K562 (cell line): ENCODE data around the gene ECI1. TPM values are rescaled to one million over a fixed set of nuclear protein-coding genes. Genes with fewer than 3 reads are reported as not detected.
A peak's percentile ranks its signal among the peaks of the same experiment; 100 is the strongest.

ENCODE experiments used
- BCL6 ChIP-seq: fragments of 250-450 bp; sonication (Bioruptor Pico); IDR thresholded peaks from 2 replicates; pipeline ENCODE4 v1.4.0; 2020
- ETS2 ChIP-seq: IDR thresholded peaks from 2 replicates; pipeline ENCODE4 v1.6.1; 2016; ENCODE audit warnings: borderline replicate concordance, missing genetic modification characterization, mild to moderate bottlenecking, moderate library complexity, missing compliant biosample characterization; ENCODE audit not compliant: poor library complexity, severe bottlenecking
- GATAD2B ChIP-seq: fragments of 450-650 bp; IDR thresholded peaks from 2 replicates; pipeline ENCODE4 v1.6.1; 2017; ENCODE audit warnings: mild to moderate bottlenecking, borderline replicate concordance
- HCFC1 ChIP-seq: IDR thresholded peaks from 2 replicates; pipeline ENCODE4 v1.6.1; 2012; ENCODE audit warnings: low read depth, low read length, improper control_type of control experiment
- MAZ ChIP-seq, 2 experiments: fragments of 450-650 bp in 1 of 2; sonication (generic) in 1 of 2; formaldehyde crosslinking; IDR thresholded peaks in 1 of 2; conservative IDR thresholded peaks in 1 of 2; 2 replicates each; pipeline versions ENCODE4 v1.4.0 to v1.5.0; 2020; ENCODE audit warnings: mild to moderate bottlenecking in 1 of 2, missing genetic modification reagents in 1 of 2
- PURB ChIP-seq: sonication (generic); formaldehyde crosslinking; IDR thresholded peaks from 2 replicates; pipeline ENCODE4 v1.9.0; 2021; ENCODE audit warnings: low read depth, mild to moderate bottlenecking, missing genetic modification reagents
- RBM22 ChIP-seq: fragments of 200-400 bp; formaldehyde crosslinking; IDR thresholded peaks from 2 replicates; pipeline ENCODE4 v1.6.1; 2018; ENCODE audit warnings: low read length, low read depth; ENCODE audit not compliant: poor library complexity, severe bottlenecking
- SIX5 ChIP-seq, 2 experiments: IDR thresholded peaks; 2 replicates each; pipeline ENCODE4 v1.6.1; 2011; ENCODE audit warnings: low read length in 2 of 2, borderline replicate concordance in 1 of 2, low read depth in 1 of 2, mild to moderate bottlenecking in 1 of 2, moderate library complexity in 1 of 2; ENCODE audit not compliant: insufficient read depth in 1 of 2
- SNAPC5 ChIP-seq: fragments of 250-450 bp; sonication (Bioruptor Pico); IDR thresholded peaks from 2 replicates; pipeline ENCODE4 v1.8.0; 2021; ENCODE audit warnings: moderate library complexity, mild to moderate bottlenecking, inconsistent platforms
- SP2 ChIP-seq: IDR thresholded peaks from 2 replicates; pipeline ENCODE4 v1.6.1; 2011; ENCODE audit warnings: mild to moderate bottlenecking, low read depth, low read length, moderate library complexity; ENCODE audit not compliant: poor library complexity, severe bottlenecking; ENCODE audit errors: extremely low read depth
- TCFL5 ChIP-seq: fragments of 250-450 bp; sonication (Bioruptor Pico); conservative IDR thresholded peaks from 2 replicates; pipeline ENCODE4 v1.6.1; 2021; ENCODE audit warnings: mild to moderate bottlenecking, moderate library complexity, matching md5 sums
- U2AF2 ChIP-seq: fragments of 200-400 bp; formaldehyde crosslinking; optimal IDR thresholded peaks from 2 replicates; pipeline ENCODE3; 2017; ENCODE audit warnings: low read depth, mild to moderate bottlenecking, low read length
- XRCC4 ChIP-seq: IDR thresholded peaks from one replicate; pipeline ENCODE4 v1.6.1; 2011; ENCODE audit not compliant: insufficient read depth, insufficient read length; ENCODE audit errors: extremely low read depth
- ZFP91 ChIP-seq: sonication (generic); formaldehyde crosslinking; IDR thresholded peaks from 2 replicates; pipeline ENCODE4 v1.8.0; 2022; ENCODE audit warnings: mild to moderate bottlenecking, missing genetic modification reagents
- ZNF197 ChIP-seq: fragments of 200-800 bp; sonication (Bioruptor generic); IDR thresholded peaks from 2 replicates; pipeline ENCODE4 v1.6.1; 2016; ENCODE audit warnings: low read depth, missing genetic modification characterization, missing compliant biosample characterization
- ZNF224 ChIP-seq: sonication (generic); formaldehyde crosslinking; IDR thresholded peaks from 2 replicates; pipeline ENCODE4 v1.8.0; 2022; ENCODE audit warnings: mild to moderate bottlenecking, missing genetic modification reagents
- polyA plus RNA-seq, 8 experiments: library from polyadenylated mRNA; depleted of rRNA in 4 of 8; stranded (reverse) in 5 of 8; unstranded in 3 of 8; fragments of >200 nt; fragmentation: Nextera tagmentation in 2 of 8; fragmentation: Illumina TruSeq in 1 of 8; extraction: Ambion mirVana in 2 of 8; extraction: Trizol in 1 of 8; gene quantifications; 2 replicates each; pipeline versions ENCODE4 v1.2.1 to v1.2.3, GENCODE V29; 2011 to 2014; ENCODE audit warnings: inconsistent platforms in 1 of 8, missing spikeins in 1 of 8
- total RNA-seq, 7 experiments: library from RNA; depleted of rRNA in 6 of 7; stranded (reverse); fragments of >200 nt in 6 of 7; fragmentation: Illumina TruSeq in 2 of 7; extraction: Trizol in 2 of 7; gene quantifications; 2 replicates each; pipeline versions ENCODE4 v1.2.1 to v1.2.3, GENCODE V29; 2011 to 2021; ENCODE audit warnings: low replicate concordance in 1 of 7
- TF ChIP-seq, protein P1 (sequence below): fragments of 450-650 bp; formaldehyde crosslinking; IDR thresholded peaks from 2 replicates; pipeline ENCODE4 v1.4.0; 2022; ENCODE audit warnings: mild to moderate bottlenecking, moderate library complexity
- TF ChIP-seq, protein P2 (sequence below): IDR thresholded peaks from 2 replicates; pipeline ENCODE4 v1.6.1; 2012; ENCODE audit warnings: low read depth, low read length, improper control_type of control experiment, borderline replicate concordance
- TF ChIP-seq, protein P3 (sequence below): fragments of 200-800 bp; sonication (Bioruptor generic); IDR thresholded peaks from 2 replicates; pipeline ENCODE4 v1.6.1; 2017; ENCODE audit warnings: missing genetic modification characterization, missing compliant biosample characterization

Gene ECI1
- total and polyA plus RNA-seq, 9 of the 15 experiments (the other 6 are each of a cell fraction or from before 2014, with no cell fraction given), result 4.7 to 189 (median 54.0) TPM

- TF ChIP-seq ZNF197 (CRISPR knock-in tag) (no peak), ZNF224 (CRISPR knock-in tag) (no peak), PURB (CRISPR knock-in tag) (no peak), RBM22 (peak; percentile 92), BCL6 (no peak), ZFP91 (0 out of 2 replicates have a peak, but pooled peaks have one; percentile 34), ETS2 (tag) (no peak), XRCC4 (no peak), U2AF2 (no peak), TCFL5 (CRISPR knock-in tag) (no peak), SNAPC5 (CRISPR knock-in tag) (no peak), SP2 (no peak), SIX5 (IDR thresholded peaks at IDR 0.05; ENCODE audit: borderline replicate concordance in 1 of 2, insufficient read depth in 1 of 2, low read depth in 1 of 2, low read length in 2 of 2) (no peak), HCFC1 (peak; percentile 64; the same call in 1 of the 2 replicates), MAZ (CRISPR knock-in tag; conservative IDR thresholded peaks at IDR 0.05 in 1 of 2, IDR thresholded peaks at IDR 0.05 in 1 of 2) (peak; percentile 93 to 97), GATAD2B (0 out of 2 replicates have a peak, but pooled peaks have one; percentile 64)
- TF ChIP-seq, protein P1, sequence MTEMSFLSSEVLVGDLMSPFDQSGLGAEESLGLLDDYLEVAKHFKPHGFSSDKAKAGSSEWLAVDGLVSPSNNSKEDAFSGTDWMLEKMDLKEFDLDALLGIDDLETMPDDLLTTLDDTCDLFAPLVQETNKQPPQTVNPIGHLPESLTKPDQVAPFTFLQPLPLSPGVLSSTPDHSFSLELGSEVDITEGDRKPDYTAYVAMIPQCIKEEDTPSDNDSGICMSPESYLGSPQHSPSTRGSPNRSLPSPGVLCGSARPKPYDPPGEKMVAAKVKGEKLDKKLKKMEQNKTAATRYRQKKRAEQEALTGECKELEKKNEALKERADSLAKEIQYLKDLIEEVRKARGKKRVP (CRISPR knock-in tag), result no peak
- TF ChIP-seq, protein P2, sequence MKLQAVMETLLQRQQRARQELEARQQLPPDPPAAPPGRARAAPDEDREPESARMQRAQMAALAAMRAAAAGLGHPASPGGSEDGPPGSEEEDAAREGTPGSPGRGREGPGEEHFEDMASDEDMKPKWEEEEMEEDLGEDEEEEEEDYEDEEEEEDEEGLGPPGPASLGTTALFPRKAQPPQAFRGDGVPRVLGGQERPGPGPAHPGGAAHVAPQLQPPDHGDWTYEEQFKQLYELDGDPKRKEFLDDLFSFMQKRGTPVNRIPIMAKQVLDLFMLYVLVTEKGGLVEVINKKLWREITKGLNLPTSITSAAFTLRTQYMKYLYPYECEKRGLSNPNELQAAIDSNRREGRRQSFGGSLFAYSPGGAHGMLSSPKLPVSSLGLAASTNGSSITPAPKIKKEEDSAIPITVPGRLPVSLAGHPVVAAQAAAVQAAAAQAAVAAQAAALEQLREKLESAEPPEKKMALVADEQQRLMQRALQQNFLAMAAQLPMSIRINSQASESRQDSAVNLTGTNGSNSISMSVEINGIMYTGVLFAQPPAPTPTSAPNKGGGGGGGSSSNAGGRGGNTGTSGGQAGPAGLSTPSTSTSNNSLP, result no peak
- TF ChIP-seq, protein P3, sequence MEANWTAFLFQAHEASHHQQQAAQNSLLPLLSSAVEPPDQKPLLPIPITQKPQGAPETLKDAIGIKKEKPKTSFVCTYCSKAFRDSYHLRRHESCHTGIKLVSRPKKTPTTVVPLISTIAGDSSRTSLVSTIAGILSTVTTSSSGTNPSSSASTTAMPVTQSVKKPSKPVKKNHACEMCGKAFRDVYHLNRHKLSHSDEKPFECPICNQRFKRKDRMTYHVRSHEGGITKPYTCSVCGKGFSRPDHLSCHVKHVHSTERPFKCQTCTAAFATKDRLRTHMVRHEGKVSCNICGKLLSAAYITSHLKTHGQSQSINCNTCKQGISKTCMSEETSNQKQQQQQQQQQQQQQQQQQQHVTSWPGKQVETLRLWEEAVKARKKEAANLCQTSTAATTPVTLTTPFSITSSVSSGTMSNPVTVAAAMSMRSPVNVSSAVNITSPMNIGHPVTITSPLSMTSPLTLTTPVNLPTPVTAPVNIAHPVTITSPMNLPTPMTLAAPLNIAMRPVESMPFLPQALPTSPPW (CRISPR knock-in tag), result peak; percentile 96
Measured at GRCh38 chr16:2251296-2252111, at the start of gene ECI1 (continued).
